Measurements from ENCODE around the gene TBL1Y. TPM values are rescaled to one million over a fixed set of nuclear protein-coding genes. Genes with fewer than 3 reads are reported as not detected.

Gene TBL1Y
- total RNA-seq, 1 experiment from 2014 or later = not detected

DNA sequence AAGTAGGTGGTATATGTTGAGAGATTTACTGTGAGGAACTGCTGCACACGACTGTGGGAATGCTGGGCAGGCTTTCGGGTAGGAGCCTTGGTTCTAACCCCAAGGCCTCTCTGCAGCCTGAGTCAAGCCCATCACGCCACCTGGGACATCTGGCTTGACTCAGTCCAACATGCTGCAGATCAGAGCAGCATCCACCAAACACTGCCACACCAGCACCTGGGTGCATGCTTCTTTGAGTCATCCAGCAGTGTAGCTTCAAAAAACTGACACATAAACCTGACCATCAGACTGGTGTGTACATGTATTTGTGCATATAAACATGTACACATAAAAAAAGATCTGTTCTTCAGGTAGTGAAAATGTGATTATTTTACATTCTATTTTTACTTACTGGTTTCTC is 217.7 kb downstream of the TBL1Y start:
- Histone ChIP-seq H3K36me3 (ENCODE audit: insufficient read depth, low read length, poor library complexity, severe bottlenecking) (no peaks in the 10 kb centered on the region), H3K4me1 (ENCODE audit: insufficient read depth, low read length, poor library complexity, severe bottlenecking) (no peaks in the 10 kb centered on the region), H3K4me3 (ENCODE audit: low read depth, low read length, poor library complexity, severe bottlenecking) (no peak overlapping the region), H3K27me3 (replicated peaks; ENCODE audit: insufficient read depth, low read depth, low read length, poor library complexity) (no peaks in the 10 kb centered on the region), H3K27ac (ENCODE audit: low read depth, low read length, poor library complexity, severe bottlenecking) (no peak overlapping the region), H3K9me3 (ENCODE audit: low read depth, low read length, poor library complexity, severe bottlenecking) (no peaks in the 10 kb centered on the region)
- BruUV-seq (replicated peaks) = no TSS peak
- intact Hi-C loops (cut with micrococcal nuclease; ENCODE audit: unreplicated experiment) = no loop called here
- CTCF ChIA-PET = no interaction called here
- DNase-seq (ENCODE audit: low spot score) = no peak
- POLR2A ChIA-PET (ENCODE audit: low non-redundant PET) = no interaction called here
- TF ChIP-seq EZH2 (IDR thresholded peaks at IDR 0.05; ENCODE audit: borderline replicate concordance, low read depth, low read length, poor library complexity, severe bottlenecking) = no peak

Other genes with a start within 250 kb of the TBL1Y start
- gene AMELY, start 1.1 kb downstream of the TBL1Y start, total RNA-seq (2021) = not detected in 2 replicates

All from A673 (cell line).